ENCODE data around the gene TRIM56. TPM values are rescaled to one million over a fixed set of nuclear protein-coding genes. Genes with fewer than 3 reads are reported as not detected.
A peak's percentile ranks its signal among the peaks of the same experiment; 100 is the strongest.

Gene TRIM56
- total and polyA plus RNA-seq, 9 of the 15 experiments (the other 6 are each of a cell fraction or from before 2014, with no cell fraction given) = 2.0 to 29.7 (median 11.6) TPM

- no peak for TF ChIP-seq FOXA1 (IDR thresholded peaks at IDR 0.05; ENCODE audit: borderline replicate concordance)
- 0 out of 2 replicates have a peak, but pooled peaks have one; percentile 50 for TF ChIP-seq ZBTB1 (CRISPR knock-in tag; IDR thresholded peaks at IDR 0.05; ENCODE audit: borderline replicate concordance, low read depth)
- no peak for TF ChIP-seq ZKSCAN1 (IDR thresholded peaks at IDR 0.05; ENCODE audit: low read depth, low read length)
- peak; percentile 24; the same call in 1 of the 2 replicates for TF ChIP-seq EHMT2 (IDR thresholded peaks at IDR 0.05)
- TF ChIP-seq SMC3 (conservative IDR thresholded peaks at IDR 0.05; ENCODE audit: insufficient read depth, low read depth, low read length) = peak; percentile 93
- TF ChIP-seq TCF3 (CRISPR knock-in tag; IDR thresholded peaks at IDR 0.05) = peak; percentile 72
- TF ChIP-seq ZEB2 (IDR thresholded peaks at IDR 0.05) = peak; percentile 75
- TF ChIP-seq CTCF (IDR thresholded peaks at IDR 0.05 in 2 of 3, conservative IDR thresholded peaks at IDR 0.05 in 1 of 3; ENCODE audit: insufficient read depth in 2 of 3, low read depth in 1 of 3, low read length in 3 of 3) = peak; percentile 95 to 98 (median 97)
- peak; percentile 43 for TF ChIP-seq ZFP36 (IDR thresholded peaks at IDR 0.05; ENCODE audit: low read depth, low read length, partially characterized antibody)
- TF ChIP-seq MAFG (tag; conservative IDR thresholded peaks at IDR 0.05) = no peak
- no peak for TF ChIP-seq NCOA4 (IDR thresholded peaks at IDR 0.05; ENCODE audit: partially characterized antibody)
- TF ChIP-seq XRCC3 (IDR thresholded peaks at IDR 0.05) = no peak
- TF ChIP-seq CBFA2T3 (IDR thresholded peaks at IDR 0.05) = peak; percentile 46
- no peak for TF ChIP-seq DIDO1 (tag; IDR thresholded peaks at IDR 0.05; ENCODE audit: low read depth)
- TF ChIP-seq KAT2B (IDR thresholded peaks at IDR 0.05; ENCODE audit: low read depth, low read length) = no peak
- TF ChIP-seq STAG1 (CRISPR knock-in tag; IDR thresholded peaks at IDR 0.05; ENCODE audit: borderline replicate concordance) = no peak; the same call in 1 of the 2 replicates
- no peak for TF ChIP-seq SETDB1 (IDR thresholded peaks at IDR 0.05; ENCODE audit: low read length)
- TF ChIP-seq TRIM28 (IDR thresholded peaks at IDR 0.05) = no peak
- TF ChIP-seq TOE1 (IDR thresholded peaks at IDR 0.05; ENCODE audit: borderline replicate concordance) = no peak
- TF ChIP-seq TOE1 (CRISPR knock-in tag; IDR thresholded peaks at IDR 0.05; ENCODE audit: borderline replicate concordance, low read depth) = no peak
- no peak for TF ChIP-seq NFYB (IDR thresholded peaks at IDR 0.05; ENCODE audit: extremely low read depth, insufficient read length)
- 0 out of 2 replicates have a peak, but pooled peaks have one; percentile 34 for TF ChIP-seq MXI1 (IDR thresholded peaks at IDR 0.05; ENCODE audit: low read depth, low read length)
- TF ChIP-seq ZNF766 (CRISPR knock-in tag; conservative IDR thresholded peaks at IDR 0.05) = no peak; the same call in 1 of the 2 replicates
- 0 out of 2 replicates have a peak, but pooled peaks have one; percentile 64 for TF ChIP-seq ZHX1 (conservative IDR thresholded peaks at IDR 0.05; ENCODE audit: low read length)
- TF ChIP-seq ZNF384 (IDR thresholded peaks at IDR 0.05; ENCODE audit: low read depth, low read length) = peak; percentile 34; the same call in 1 of the 2 replicates
- peak; percentile 70 for TF ChIP-seq RB1 (IDR thresholded peaks at IDR 0.05; ENCODE audit: low read depth)
- peak; percentile 75 for TF ChIP-seq SP1 (CRISPR knock-in tag; IDR thresholded peaks at IDR 0.05)
These were observed 7.8 kb upstream of the TRIM56 start (continued) for GRCh38 chr7:101077303-101078086.

All from K562 (cell line).